Natural killer cell (primary cell): Measurements from ENCODE around the gene PIK3CB. TPM values are rescaled to one million over a fixed set of nuclear protein-coding genes. Genes with fewer than 3 reads are reported as not detected.

ENCODE experiments used
- ATAC-seq, 3 donors: fragments of 150-1000 bp in 2 of 3; fragments of 200-7000 bp in 1 of 3; cut with Tn5 transposase; 1 replicate in 1 of 3; 2 replicates in 2 of 3; pipeline ENCODE4 v1.10.0; 2021; ENCODE audit warnings: mild to moderate bottlenecking in 2 of 3, moderate library complexity in 2 of 3
- DNase-seq, 2 donors: peaks; one replicate each; pipeline versions ENCODE4 v3.0.0 to v3.0.0-alpha.2; 2013 to 2021; ENCODE audit warnings: mixed read lengths in 1 of 2
- H3K27ac ChIP-seq: one replicate; pipeline ENCODE4 v1.5.1; 2013; ENCODE audit warnings: mild to moderate bottlenecking, low read length
- H3K27me3 ChIP-seq: one replicate; pipeline ENCODE4 v1.6.1; 2013; ENCODE audit warnings: low read length; ENCODE audit not compliant: control insufficient read depth, insufficient read depth
- H3K36me3 ChIP-seq: one replicate; pipeline ENCODE4 v1.6.1; 2013; ENCODE audit warnings: low read length; ENCODE audit not compliant: control insufficient read depth, insufficient read depth
- H3K4me1 ChIP-seq: one replicate; pipeline ENCODE4 v1.6.1; 2013; ENCODE audit warnings: low read length; ENCODE audit not compliant: control insufficient read depth, insufficient read depth
- H3K4me3 ChIP-seq: one replicate; pipeline ENCODE4 v1.5.1; 2013; ENCODE audit warnings: low read length
- H3K9me3 ChIP-seq: one replicate; pipeline ENCODE4 v1.6.1; 2013; ENCODE audit warnings: low read length; ENCODE audit not compliant: control insufficient read depth, insufficient read depth
- H3K27ac Mint-ChIP-seq, 2 donors: one replicate each; pipeline ENCODE4 v1.8.0; 2022; ENCODE audit warnings: mild to moderate bottlenecking in 2 of 2, mixed read lengths in 2 of 2, moderate library complexity in 1 of 2
- H3K27me3 Mint-ChIP-seq, 2 donors: one replicate each; pipeline ENCODE4 v1.8.0; 2022; ENCODE audit warnings: low read depth in 2 of 2, mixed read lengths in 2 of 2
- H3K36me3 Mint-ChIP-seq: one replicate; pipeline ENCODE4 v1.8.0; 2022; ENCODE audit warnings: mixed read lengths
- H3K4me1 Mint-ChIP-seq, 2 donors: one replicate each; pipeline ENCODE4 v1.8.0; 2022; ENCODE audit warnings: mixed read lengths in 2 of 2
- H3K4me3 Mint-ChIP-seq: one replicate; pipeline ENCODE4 v1.8.0; 2022; ENCODE audit warnings: mild to moderate bottlenecking, moderate library complexity, mixed read lengths
- H3K9me3 Mint-ChIP-seq, 2 donors: one replicate each; pipeline ENCODE4 v1.8.0; 2022; ENCODE audit warnings: mixed read lengths in 2 of 2
- WGBS: methylation state at CpG from one replicate; pipeline ENCODE4 v1.1.7; 2013; ENCODE audit warnings: missing lambda C conversion rate; ENCODE audit not compliant: insufficient coverage; 5-methylcytosine and 5-hydroxymethylcytosine counted together
- intact Hi-C: fragments of 100-400 bp; cut with micrococcal nuclease; formaldehyde crosslinking; loops from one replicate; pipeline ENCODE4 v1.14.2; 2022
- total RNA-seq, 4 donors: library from RNA; stranded (reverse); fragments of 120-200 nt in 1 of 4; gene quantifications; one replicate each; pipeline versions ENCODE4 v1.2.3 to v1.2.4, GENCODE V29; 2013 to 2022
- TF ChIP-seq, protein P1 (sequence below): fragments of 200-600 bp; IDR thresholded peaks from one replicate; pipeline ENCODE4 v1.8.0; 2022; ENCODE audit warnings: antibody characterized with exemption

The PIK3CB gene
- total RNA-seq, 3 donors from 2014 or later (not counting 1 experiment from before 2014, with no cell fraction given), result 13.2 to 20.2 (median 18.0) TPM

- no peak overlapping the region for H3K4me3 ChIP-seq
- H3K4me1 Mint-ChIP-seq, result no peaks in the 10 kb centered on the region
- peaks cover 6% of the 10 kb centered on the region for H3K36me3 Mint-ChIP-seq
- ATAC-seq (no peak), DNase-seq (no peak)
- TF ChIP-seq, protein P1, sequence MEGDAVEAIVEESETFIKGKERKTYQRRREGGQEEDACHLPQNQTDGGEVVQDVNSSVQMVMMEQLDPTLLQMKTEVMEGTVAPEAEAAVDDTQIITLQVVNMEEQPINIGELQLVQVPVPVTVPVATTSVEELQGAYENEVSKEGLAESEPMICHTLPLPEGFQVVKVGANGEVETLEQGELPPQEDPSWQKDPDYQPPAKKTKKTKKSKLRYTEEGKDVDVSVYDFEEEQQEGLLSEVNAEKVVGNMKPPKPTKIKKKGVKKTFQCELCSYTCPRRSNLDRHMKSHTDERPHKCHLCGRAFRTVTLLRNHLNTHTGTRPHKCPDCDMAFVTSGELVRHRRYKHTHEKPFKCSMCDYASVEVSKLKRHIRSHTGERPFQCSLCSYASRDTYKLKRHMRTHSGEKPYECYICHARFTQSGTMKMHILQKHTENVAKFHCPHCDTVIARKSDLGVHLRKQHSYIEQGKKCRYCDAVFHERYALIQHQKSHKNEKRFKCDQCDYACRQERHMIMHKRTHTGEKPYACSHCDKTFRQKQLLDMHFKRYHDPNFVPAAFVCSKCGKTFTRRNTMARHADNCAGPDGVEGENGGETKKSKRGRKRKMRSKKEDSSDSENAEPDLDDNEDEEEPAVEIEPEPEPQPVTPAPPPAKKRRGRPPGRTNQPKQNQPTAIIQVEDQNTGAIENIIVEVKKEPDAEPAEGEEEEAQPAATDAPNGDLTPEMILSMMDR, result no peak
- H3K27ac Mint-ChIP-seq, result no peak overlapping the region
- H3K27me3 Mint-ChIP-seq, result no peaks in the 10 kb centered on the region
- intact Hi-C loops, result no loop called here
- H3K4me1 ChIP-seq, result no peaks in the 10 kb centered on the region
- H3K27ac ChIP-seq, result no peak overlapping the region
- no peaks in the 10 kb centered on the region for H3K27me3 ChIP-seq
- WGBS, result 88% methylated on average over 1 of the region's 1 CpG
- no peak overlapping the region for H3K4me3 Mint-ChIP-seq
- H3K36me3 ChIP-seq, result peaks cover 11% of the 10 kb centered on the region
- no peaks in the 10 kb centered on the region for H3K9me3 Mint-ChIP-seq
- no peaks in the 10 kb centered on the region for H3K9me3 ChIP-seq
Observed at GRCh38 chr3:138668107-138668506, 166.6 kb downstream of the PIK3CB start.

DNA sequence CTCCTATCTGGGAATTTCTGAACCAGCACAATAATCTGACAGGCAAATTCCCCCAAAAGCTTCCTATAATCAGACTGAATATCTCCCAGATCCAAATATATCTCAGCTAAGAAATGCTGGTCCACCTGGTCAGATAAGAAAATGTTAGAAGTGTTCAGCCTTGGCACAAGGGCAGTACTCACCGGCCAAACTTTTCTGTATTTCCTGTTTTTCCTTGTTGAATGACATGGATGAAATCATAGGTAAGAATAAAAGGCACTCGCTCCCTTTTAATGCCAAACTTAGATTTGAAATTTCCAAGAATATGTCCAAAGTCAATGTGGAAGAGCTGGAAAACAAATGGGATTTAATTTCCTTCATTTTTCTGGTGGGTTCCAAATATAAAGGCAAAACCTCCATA lies 177.2 kb downstream of the PIK3CB start:
- Histone ChIP-seq H3K4me3 (no peak overlapping the region), H3K4me1 (no peaks in the 10 kb centered on the region), H3K27ac (no peak overlapping the region), H3K9me3 (no peaks in the 10 kb centered on the region), H3K27me3 (no peaks in the 10 kb centered on the region), H3K36me3 (peaks cover 10% of the 10 kb centered on the region)
- peaks cover 0 to 5% of the 10 kb centered on the region in 2 donors for H3K4me1 Mint-ChIP-seq
- H3K4me3 Mint-ChIP-seq, result no peak overlapping the region
- WGBS, result 83% methylated on average over 2 of the region's 2 CpGs
- ATAC-seq (no peak), DNase-seq (no peak)
- H3K36me3 Mint-ChIP-seq, result no peaks in the 10 kb centered on the region
- TF ChIP-seq, protein P1, result no peak
- no peaks in the 10 kb centered on the region for H3K27me3 Mint-ChIP-seq
- no peaks in the 10 kb centered on the region for H3K9me3 Mint-ChIP-seq
- H3K27ac Mint-ChIP-seq, result no peak overlapping the region
- intact Hi-C loops, result no loop called here

GRCh38 chr3:138653567-138653966 lies 181.2 kb downstream of the PIK3CB start:
- TF ChIP-seq, protein P1, result no peak
- intact Hi-C loops, result no loop called here
- Mint-ChIP-seq H3K27ac (no peak overlapping the region), H3K9me3 (peaks cover 0 to 2% of the 10 kb centered on the region in 2 donors), H3K4me3 (no peak overlapping the region), H3K27me3 (no peaks in the 10 kb centered on the region), H3K4me1 (peaks cover 0 to 5% of the 10 kb centered on the region in 2 donors), H3K36me3 (peaks cover 7% of the 10 kb centered on the region)
- no peaks in the 10 kb centered on the region for H3K4me1 ChIP-seq
- no peak overlapping the region for H3K27ac ChIP-seq
- peak in 1 of 2 donors; percentile 17 for DNase-seq
- no peak overlapping the region for H3K4me3 ChIP-seq
- no peaks in the 10 kb centered on the region for H3K27me3 ChIP-seq
- peaks cover 19% of the 10 kb centered on the region for H3K36me3 ChIP-seq
- ATAC-seq, result no peak
- H3K9me3 ChIP-seq, result no peaks in the 10 kb centered on the region

DNA sequence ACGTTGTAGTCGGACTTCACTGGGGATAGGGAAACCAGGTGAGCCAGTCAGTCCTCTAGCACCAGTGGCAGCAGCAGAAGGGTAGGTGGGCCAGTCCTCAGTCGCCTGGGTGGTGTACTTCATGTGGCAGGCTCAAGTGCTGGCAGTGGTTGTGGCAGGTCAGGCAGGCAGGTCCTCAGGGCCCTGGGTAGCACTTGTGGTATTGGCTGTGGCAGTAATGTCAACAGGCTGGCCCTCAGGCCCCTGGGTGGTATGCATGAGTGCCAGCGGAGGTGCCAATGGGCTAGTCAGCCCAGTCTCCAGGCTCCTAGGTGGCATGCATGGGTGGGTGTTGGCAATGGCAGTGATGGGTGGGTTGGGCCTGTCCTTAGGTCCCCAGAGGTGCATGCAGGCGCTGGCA lies 185.6 kb downstream of the PIK3CB start:
- H3K27me3 ChIP-seq, result no peaks in the 10 kb centered on the region
- DNase-seq, result no peak
- peaks cover 14% of the 10 kb centered on the region for H3K36me3 ChIP-seq
- intact Hi-C loops, result no loop called here
- TF ChIP-seq, protein P1, result no peak
- H3K27me3 Mint-ChIP-seq, result no peaks in the 10 kb centered on the region
- peaks cover 8% of the 10 kb centered on the region for H3K9me3 ChIP-seq
- H3K4me1 ChIP-seq, result no peaks in the 10 kb centered on the region
- no peak overlapping the region for H3K27ac ChIP-seq
- ATAC-seq, result no peak
- H3K27ac Mint-ChIP-seq, result no peak overlapping the region
- no peak overlapping the region for H3K4me3 Mint-ChIP-seq
- WGBS, result 94% methylated on average over 5 of the region's 5 CpGs
- H3K36me3 Mint-ChIP-seq, result peaks cover 31% of the 10 kb centered on the region
- H3K4me1 Mint-ChIP-seq, result no peaks in the 10 kb centered on the region
- H3K4me3 ChIP-seq, result no peak overlapping the region
- H3K9me3 Mint-ChIP-seq, result peaks cover 7 to 15% of the 10 kb centered on the region in 2 donors
